SK-MEL-5 (cell line): ENCODE results near the gene GBA2. TPM values are rescaled to one million over a fixed set of nuclear protein-coding genes. Genes with fewer than 3 reads are reported as not detected.
A peak's percentile ranks its signal among the peaks of the same experiment; 100 is the strongest.

Experiments
- DNase-seq: peaks from one replicate; pipeline ENCODE4 v3.0.0-alpha.2; 2016; ENCODE audit warnings: low read depth, low spot score
- in situ Hi-C: cut with HindIII; loops from 2 replicates; pipeline ENCODE4 v1.10.0; 2016; ENCODE audit warnings: low sequenced_read_pairs, high pct_unique_total_duplicates, low pct_unique_long_range_greater_than_20kb
- total RNA-seq: library from RNA; depleted of rRNA; stranded (reverse); fragments of >200 nt; shearing (Covaris generic); gene quantifications from 2 replicates; pipeline ENCODE4 v1.2.3, GENCODE V29; 2014

Gene GBA2
- total RNA-seq, 1 experiment from 2014 or later: 32.1 TPM

DNA sequence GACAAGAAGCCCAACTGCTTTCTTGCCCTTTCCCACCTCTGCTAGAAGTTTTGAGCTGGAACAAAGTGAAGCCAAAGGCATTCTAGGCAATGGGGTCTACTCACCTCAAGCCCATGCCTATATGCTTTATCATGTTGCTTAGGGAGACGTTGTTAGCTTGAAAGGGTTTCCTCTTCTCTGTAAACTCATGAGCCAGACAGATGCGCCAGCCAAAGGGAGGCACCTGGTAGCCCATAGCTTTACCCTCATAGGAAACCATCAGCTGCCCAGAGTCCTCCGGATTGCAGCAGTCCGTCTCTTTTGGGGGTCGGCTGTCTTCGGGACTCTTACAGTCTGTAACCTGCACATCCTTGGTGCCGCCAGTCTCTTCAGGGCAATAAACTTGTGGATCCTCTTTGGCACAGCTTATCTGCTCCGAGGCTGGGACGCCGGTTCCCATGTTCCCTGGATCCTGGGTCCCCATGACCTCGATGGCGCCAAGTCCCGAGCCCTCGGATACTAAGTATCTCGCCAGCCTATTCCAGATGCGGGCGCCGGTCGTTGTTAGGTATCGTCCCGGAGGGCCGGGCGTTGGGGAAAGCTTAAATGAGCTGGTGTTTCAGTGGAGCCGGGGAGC lies 678 bp downstream of the GBA2 start:
- DNase-seq: no peak
- in situ Hi-C loops: no loop called here

GRCh38 chr9:35746583-35746982 lies 2.4 kb downstream of the GBA2 start:
- in situ Hi-C loops: no loop called here
- no peak for DNase-seq

GRCh38 chr9:35745569-35745968 lies 3.5 kb downstream of the GBA2 start:
- no peak for DNase-seq
- in situ Hi-C loops: no loop called here

DNA sequence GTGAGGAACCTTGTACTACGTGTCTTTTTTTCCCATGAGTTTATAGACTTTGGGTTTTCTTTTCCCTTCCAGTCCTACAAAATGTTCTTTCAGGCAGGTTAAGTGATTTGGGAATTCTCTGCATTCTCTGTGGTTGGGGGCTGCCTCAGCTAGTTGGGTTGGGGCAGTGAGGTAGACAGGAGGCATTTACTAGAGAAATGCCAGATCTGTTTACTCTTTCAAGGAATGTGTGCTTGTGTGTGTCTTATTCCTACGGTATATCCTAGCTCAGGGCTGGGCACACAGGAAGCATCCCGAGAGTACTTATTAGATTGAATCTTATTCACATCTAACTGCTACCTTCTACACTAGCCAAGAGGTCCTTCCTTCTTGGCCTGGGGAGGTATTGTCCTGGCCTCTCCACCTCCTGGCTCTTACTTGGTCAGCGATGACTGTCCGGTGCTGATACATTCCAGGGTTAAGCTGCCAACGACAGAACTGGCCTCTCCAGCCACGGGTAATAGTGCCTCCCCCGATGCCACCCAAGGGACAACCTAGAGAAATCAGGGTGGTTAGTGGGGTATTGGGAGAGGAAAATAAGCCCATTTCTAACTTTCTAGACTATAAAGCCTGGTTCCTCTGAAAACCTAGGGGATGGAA lies 5.0 kb downstream of the GBA2 start:
- DNase-seq: no peak
- in situ Hi-C loops: no loop called here

DNA sequence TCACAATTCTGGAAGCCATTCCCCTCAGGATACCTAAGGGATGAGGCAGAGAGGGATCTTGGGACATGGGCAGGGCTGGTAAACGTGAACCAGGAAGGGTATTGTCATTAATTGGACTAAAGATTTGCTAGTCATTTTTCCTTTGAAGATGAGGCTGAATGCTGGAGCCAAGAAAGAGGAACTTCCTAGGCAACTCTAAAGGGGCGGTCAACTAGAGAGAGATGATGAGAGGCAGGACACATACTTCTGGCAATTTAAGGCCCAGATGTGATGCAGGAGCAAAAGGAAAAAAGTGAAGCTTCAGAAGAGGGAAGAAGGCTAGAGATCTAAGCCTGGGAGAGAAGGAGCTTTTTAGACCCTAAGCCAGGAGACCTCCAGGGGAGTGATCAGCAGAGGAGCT lies 5.6 kb downstream of the GBA2 start:
- in situ Hi-C loops: no loop called here
- no peak for DNase-seq

DNA sequence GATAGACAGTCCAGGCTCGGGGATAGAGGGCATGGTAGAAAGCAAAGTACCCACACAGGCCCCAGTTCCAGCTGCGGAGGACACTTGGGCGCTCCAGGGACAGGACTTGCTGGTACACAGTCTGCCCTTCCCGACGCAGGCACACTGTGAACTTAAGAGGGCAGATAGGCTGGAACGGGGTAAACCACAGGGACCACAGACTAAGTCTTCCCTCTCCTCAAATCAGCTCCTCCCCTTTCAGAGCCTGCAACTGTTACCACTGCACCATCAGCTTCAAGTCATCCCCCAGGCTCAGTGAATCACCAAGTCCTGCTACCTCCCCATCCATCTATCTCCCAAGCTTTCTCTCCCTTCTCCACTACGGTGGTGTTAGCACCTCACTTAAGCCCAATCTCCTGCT lies 7.3 kb downstream of the GBA2 start:
- in situ Hi-C loops: no loop called here
- no peak for DNase-seq

GRCh38 chr9:35740243-35740642 lies 8.8 kb downstream of the GBA2 start:
- in situ Hi-C loops: no loop called here
- DNase-seq: no peak

- in situ Hi-C loops: no loop called here
Measured at GRCh38 chr9:35738924-35739323, 10.1 kb downstream of the GBA2 start.

DNA sequence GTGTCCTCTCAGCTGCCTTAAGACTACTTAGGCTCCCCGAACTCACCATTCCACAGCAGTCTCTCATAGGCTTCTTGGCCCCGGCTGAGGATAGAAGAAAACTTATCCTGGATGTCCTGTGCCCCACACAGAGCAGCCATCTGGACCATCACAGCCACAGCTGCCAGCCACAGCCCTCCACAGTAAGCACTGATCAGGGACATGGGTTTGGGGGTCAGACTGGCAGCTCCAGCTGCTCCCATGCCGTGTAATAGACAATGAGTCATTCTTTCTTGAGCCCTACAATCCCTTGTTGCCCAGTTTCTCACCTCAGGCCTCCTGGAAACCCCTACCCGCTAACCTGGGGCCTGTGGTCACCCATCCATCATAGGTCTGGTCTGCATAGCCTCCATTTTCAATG lies 10.8 kb downstream of the GBA2 start:
- no peak for DNase-seq
- in situ Hi-C loops: no loop called here

More at GRCh38 chr9:35738924-35739323, 10.1 kb downstream of the GBA2 start:
- DNase-seq: no peak

DNA sequence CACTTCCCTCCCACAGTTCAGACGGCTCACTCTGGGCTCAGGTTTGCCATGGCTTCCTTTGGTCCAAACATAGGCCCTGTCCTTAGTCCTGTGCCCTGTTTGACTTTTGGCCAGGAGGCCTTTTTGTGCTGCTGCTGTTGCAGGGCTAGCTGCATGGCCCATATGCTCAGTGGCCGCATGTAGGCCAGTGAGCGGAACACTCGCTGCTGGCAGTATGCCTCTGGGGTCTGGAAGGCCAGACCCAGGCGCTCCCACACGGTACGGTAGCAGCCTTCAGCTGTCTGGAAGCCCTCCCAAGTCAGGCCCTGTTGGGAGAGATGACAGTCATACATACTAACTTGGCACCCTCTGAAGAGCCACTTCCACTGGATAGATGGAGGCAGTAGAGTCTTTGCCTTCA lies 11.9 kb downstream of the GBA2 start:
- DNase-seq: no peak
- in situ Hi-C loops: no loop called here

DNA sequence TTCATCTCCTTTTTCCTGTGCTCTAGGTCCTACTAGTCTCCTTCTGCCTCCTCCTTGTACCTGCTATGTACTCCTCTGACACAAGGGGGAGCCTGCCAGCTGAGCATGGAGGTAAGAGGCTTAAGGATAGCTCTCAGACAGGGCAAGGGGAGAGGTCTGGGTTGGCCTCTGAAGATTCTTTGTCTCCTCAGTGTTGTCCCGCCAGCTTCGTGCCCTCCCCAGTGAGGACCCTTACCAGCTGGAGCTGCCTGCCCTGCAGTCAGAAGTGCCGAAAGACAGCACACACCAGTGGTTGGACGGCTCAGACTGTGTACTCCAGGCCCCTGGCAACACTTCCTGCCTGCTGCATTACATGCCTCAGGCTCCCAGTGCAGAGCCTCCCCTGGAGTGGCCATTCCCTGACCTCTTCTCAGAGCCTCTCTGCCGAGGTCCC lies 12.8 kb downstream of the GBA2 start:
- DNase-seq: peak; percentile 87
- in situ Hi-C loops: no loop called here

DNA sequence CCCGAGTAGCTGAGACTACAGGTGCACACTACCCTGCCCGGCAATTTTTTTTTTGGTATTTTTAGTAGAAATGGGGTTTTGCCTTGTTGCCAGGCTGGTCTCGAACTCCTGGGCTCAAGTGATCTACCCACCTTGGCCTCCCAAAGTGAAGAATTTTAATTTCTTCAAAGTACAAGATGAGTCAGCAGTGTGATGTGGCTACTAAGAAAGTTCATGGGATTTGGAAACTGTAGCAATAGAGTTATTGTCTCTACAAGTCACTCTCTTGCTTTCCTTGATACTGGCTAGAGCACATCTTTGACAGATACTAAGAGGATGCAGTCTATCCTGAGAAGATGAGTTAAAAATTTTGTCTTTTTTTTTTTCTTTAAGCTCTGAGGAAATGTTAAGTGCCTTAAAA lies 14.9 kb downstream of the GBA2 start:
- in situ Hi-C loops: no loop called here
- no peak for DNase-seq

DNA sequence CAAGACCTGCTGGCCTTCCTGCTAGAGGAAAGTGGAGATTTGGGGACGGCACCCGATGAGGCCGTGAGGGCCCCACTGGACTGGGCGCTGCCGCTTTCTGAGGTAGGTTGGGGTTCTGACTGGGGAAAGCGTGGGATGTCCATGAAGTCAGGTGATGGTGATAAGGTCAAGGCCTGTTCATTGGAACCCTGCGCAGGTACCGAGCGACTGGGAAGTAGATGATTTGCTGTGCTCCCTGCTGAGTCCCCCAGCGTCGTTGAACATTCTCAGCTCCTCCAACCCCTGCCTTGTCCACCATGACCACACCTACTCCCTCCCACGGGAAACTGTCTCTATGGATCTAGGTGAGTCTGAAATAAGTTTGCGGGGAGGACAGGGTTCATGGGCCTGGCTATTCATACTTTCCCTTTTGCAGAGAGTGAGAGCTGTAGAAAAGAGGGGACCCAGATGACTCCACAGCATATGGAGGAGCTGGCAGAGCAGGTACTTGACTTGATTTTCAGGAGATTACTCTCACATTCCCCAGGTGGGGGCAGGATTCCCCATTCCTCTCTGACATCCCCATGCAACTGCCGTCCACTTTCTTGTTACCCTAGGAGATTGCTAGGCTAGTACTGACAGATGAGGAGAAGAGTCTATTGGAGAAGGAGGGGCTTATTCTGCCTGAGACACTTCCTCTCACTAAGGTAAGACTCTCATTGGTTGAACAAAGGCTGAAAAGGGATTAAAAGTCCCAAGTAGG lies 16.1 kb downstream of the GBA2 start:
- peak; percentile 59 for DNase-seq
- in situ Hi-C loops: no loop called here

DNA sequence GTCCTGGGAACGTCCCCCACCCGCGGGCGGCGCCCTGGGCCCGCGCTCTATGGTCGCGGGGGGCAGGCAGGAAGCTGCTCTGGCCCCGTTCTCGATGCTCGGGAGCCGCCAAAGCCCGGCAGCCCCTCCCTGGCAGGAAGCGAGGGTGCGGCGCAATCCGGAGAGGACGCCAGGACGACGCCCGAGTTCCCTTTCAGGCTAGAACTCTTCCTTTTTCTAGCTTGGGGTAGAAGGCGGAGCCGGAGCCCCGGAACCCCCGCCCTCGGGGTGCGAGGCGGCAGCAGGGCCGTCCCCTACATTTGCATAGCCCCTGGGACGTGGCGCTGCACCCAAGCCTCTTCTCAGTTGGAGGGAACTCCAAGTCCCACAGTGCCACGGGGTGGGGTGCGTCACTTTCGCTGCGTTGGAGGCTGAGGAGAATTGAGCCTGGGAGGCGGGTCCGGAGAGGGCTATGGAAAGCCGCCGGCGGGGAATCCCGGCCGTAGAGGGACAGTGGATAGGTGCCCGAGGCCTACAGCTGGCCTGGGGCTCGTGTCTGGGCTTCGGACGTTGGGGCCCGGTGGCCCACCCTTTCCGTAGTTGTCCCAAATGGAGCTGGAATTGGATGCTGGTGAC lies 16.7 kb downstream of the GBA2 start, which contains the start of the genes CREB3 and TLN1:
CREB3 (plus strand) TSS at position 482 of the 615 bp plus-strand sequence; CDS start at position 589, 107 bp downstream.
TLN1 (minus strand) TSS at position 11 of the 615 bp plus-strand sequence. CDS start 6,501 bp downstream, outside the sequence.
- in situ Hi-C loops: no loop called here
- DNase-seq: peak; percentile 96

DNA sequence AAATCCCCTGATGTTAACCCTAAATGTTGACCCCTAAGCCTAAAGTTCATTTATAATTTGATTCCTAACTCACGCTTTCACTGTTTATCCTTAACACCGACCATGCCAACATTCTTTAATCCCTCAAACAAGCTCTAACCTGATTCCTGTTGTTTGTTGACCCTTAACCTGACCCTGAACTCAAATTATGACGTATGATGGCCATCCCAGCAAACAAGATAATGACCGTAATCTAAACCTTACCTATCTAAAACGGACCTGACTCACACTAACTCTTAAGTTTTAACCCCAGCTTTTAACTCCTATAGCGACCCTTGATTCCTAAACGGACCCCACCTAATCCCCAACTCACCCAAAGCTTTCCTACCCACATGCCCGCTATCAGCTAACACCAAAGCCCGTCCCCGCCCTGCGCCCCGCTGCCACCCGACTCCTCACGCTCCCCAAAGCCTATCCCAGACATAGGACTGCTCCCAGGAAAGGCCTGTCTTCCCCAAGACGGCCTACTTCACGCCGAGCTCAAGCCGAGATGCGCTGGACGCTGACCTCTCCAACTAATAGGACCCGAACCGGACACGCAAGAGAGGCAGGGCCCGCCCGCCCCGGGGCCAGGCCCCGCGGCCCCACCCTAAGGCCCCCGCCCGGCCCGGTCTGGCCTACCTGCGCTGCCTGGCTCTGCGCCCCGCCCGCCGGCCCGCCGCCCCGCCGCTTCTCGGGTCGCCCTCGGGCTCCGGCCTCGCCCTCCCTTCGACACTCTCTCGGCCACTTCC lies 17.4 kb downstream of the GBA2 start:
- DNase-seq: no peak
- in situ Hi-C loops: no loop called here

GRCh38 chr9:35730486-35730854 lies 18.6 kb downstream of the GBA2 start:
- no peak for DNase-seq
- in situ Hi-C loops: no loop called here

GRCh38 chr9:35729700-35730485 lies 19.1 kb downstream of the GBA2 start:
- in situ Hi-C loops: no loop called here
- DNase-seq: peak; percentile 70
